IMR-90 (cell line): Measurements from ENCODE around the gene TGM6. TPM values are rescaled to one million over a fixed set of nuclear protein-coding genes. Genes with fewer than 3 reads are reported as not detected.
"Not testable (repeated sequence)": the region's sequence is repeated elsewhere in the genome, so short reads cannot be mapped to it uniquely, and the experiment has no call there.

Experiments
- ATAC-seq: fragments of 200-7000 bp; cut with Tn5 transposase; 2 replicates; pipeline ENCODE4 v1.9.1; 2020; ENCODE audit warnings: low read depth, mild to moderate bottlenecking, moderate library complexity
- BruUV-seq: library from RNA; stranded (reverse); fragments of 400-500 nt; replicated peaks from 2 replicates; lab custom pipeline; 2021; lab: Mats Ljungman, UMichigan
- CTCF ChIA-PET: fragments of 300-600 bp; formaldehyde crosslinking; extraction: SDS; loops from one replicate; lab custom pipeline; 2021; ENCODE audit warnings: antibody characterized with exemption; lab: Yijun Ruan, JAX
- POLR2A ChIA-PET: fragments of 300-600 bp; sonication (Branson Sonifier 250); formaldehyde crosslinking; loops from one replicate; lab custom pipeline; 2022; ENCODE audit warnings: antibody characterized with exemption; ENCODE audit not compliant: unreplicated experiment; lab: Charles Lee
- DNase-seq: peaks from one replicate; pipeline ENCODE4 v3.0.0; 2013
- H2AFZ ChIP-seq: replicated peaks from 2 replicates; pipeline ENCODE3; 2013; ENCODE audit warnings: low read length, mild to moderate bottlenecking; ENCODE audit not compliant: poor library complexity
- H2AK5ac ChIP-seq: 2 replicates; pipeline ENCODE4 v1.6.1; 2013; ENCODE audit warnings: low read depth, low read length, inconsistent platforms
- H2AK9ac ChIP-seq: replicated peaks from 2 replicates; pipeline ENCODE3; 2013; ENCODE audit warnings: mild to moderate bottlenecking, low read depth, low read length, moderate library complexity; ENCODE audit not compliant: poor library complexity
- H2BK120ac ChIP-seq: 2 replicates; pipeline ENCODE4 v1.6.1; 2013; ENCODE audit warnings: low read depth, low read length, inconsistent platforms
- H2BK15ac ChIP-seq: 3 replicates; pipeline ENCODE4 v1.6.1; 2013; ENCODE audit warnings: low read depth, low read length, inconsistent platforms
- H2BK20ac ChIP-seq: 2 replicates; pipeline ENCODE4 v1.6.1; 2013; ENCODE audit warnings: low read depth, mild to moderate bottlenecking, inconsistent platforms, low read length, moderate library complexity
- H2BK5ac ChIP-seq: 2 replicates; pipeline ENCODE4 v1.6.1; 2013; ENCODE audit warnings: mild to moderate bottlenecking, low read depth, low read length, inconsistent platforms; ENCODE audit not compliant: poor library complexity, severe bottlenecking
- H3K14ac ChIP-seq: replicated peaks from 2 replicates; pipeline ENCODE4 v1.6.1; 2013; ENCODE audit warnings: low read depth, low read length, inconsistent platforms
- H3K18ac ChIP-seq: 2 replicates; pipeline ENCODE4 v1.6.1; 2013; ENCODE audit warnings: low read depth, low read length, control low read depth
- H3K23ac ChIP-seq: 2 replicates; pipeline ENCODE4 v1.6.1; 2013; ENCODE audit warnings: low read depth, low read length, inconsistent platforms
- H3K27ac ChIP-seq: 2 replicates; pipeline ENCODE4 v1.5.1; 2013; ENCODE audit warnings: mild to moderate bottlenecking, control low read depth, low read length; ENCODE audit not compliant: insufficient read depth
- H3K27me3 ChIP-seq: 2 replicates; pipeline ENCODE4 v1.6.1; 2013; ENCODE audit warnings: low read length; ENCODE audit not compliant: control insufficient read depth, insufficient read depth
- H3K36me3 ChIP-seq: 2 replicates; pipeline ENCODE4 v1.6.1; 2013; ENCODE audit warnings: low read length, mixed read lengths; ENCODE audit not compliant: control insufficient read depth, insufficient read depth
- H3K4ac ChIP-seq: 2 replicates; pipeline ENCODE4 v1.6.1; 2013; ENCODE audit warnings: low read depth, low read length, inconsistent platforms
- H3K4me1 ChIP-seq: 2 replicates; pipeline ENCODE4 v1.6.1; 2013; ENCODE audit warnings: low read length, mixed read lengths; ENCODE audit not compliant: control insufficient read depth, insufficient read depth
- H3K4me2 ChIP-seq: 2 replicates; pipeline ENCODE4 v1.6.1; 2013; ENCODE audit warnings: low read depth, mild to moderate bottlenecking, control low read depth, low read length, moderate library complexity
- H3K4me3 ChIP-seq: 2 replicates; pipeline ENCODE4 v1.5.1; 2013; ENCODE audit warnings: low read depth, mild to moderate bottlenecking, control low read depth, low read length, moderate library complexity; ENCODE audit not compliant: insufficient read depth
- H3K56ac ChIP-seq: 2 replicates; pipeline ENCODE4 v1.6.1; 2013; ENCODE audit warnings: low read length, inconsistent platforms; ENCODE audit not compliant: insufficient read depth; ENCODE audit errors: extremely low read depth
- H3K79me1 ChIP-seq, 2 experiments: 2 replicates each; pipeline ENCODE4 v1.6.1; 2013; ENCODE audit warnings: low read length in 2 of 2, inconsistent platforms in 1 of 2, low read depth in 1 of 2
- H3K9ac ChIP-seq: 2 replicates; pipeline ENCODE4 v1.6.1; 2013; ENCODE audit warnings: low read depth, low read length, control low read depth
- H3K9me1 ChIP-seq: 2 replicates; pipeline ENCODE4 v1.6.1; 2013; ENCODE audit warnings: low read length, inconsistent platforms; ENCODE audit not compliant: insufficient read depth
- H3K9me3 ChIP-seq: 2 replicates; pipeline ENCODE4 v1.6.1; 2013; ENCODE audit warnings: low read length; ENCODE audit not compliant: control insufficient read depth, insufficient read depth
- H4K20me1 ChIP-seq: 2 replicates; pipeline ENCODE4 v1.6.1; 2013; ENCODE audit warnings: low read length, inconsistent platforms; ENCODE audit not compliant: insufficient read depth
- H4K5ac ChIP-seq: 2 replicates; pipeline ENCODE4 v1.6.1; 2013; ENCODE audit warnings: mild to moderate bottlenecking, low read depth, low read length, control low read depth
- H4K8ac ChIP-seq, 2 experiments: 2 replicates each; pipeline ENCODE4 v1.6.1; 2013; ENCODE audit warnings: low read depth in 2 of 2, low read length in 2 of 2, control low read depth in 1 of 2, inconsistent platforms in 1 of 2
- H4K91ac ChIP-seq: 2 replicates; pipeline ENCODE4 v1.6.1; 2013; ENCODE audit warnings: low read depth, low read length, inconsistent platforms; ENCODE audit not compliant: insufficient read depth
- CEBPB ChIP-seq: IDR thresholded peaks from 2 replicates; pipeline ENCODE4 v1.6.1; 2012; ENCODE audit warnings: low read depth, low read length, improper control_type of control experiment
- MAFK ChIP-seq: IDR thresholded peaks from 2 replicates; pipeline ENCODE4 v1.6.1; 2012; ENCODE audit warnings: low read depth, low read length, improper control_type of control experiment
- MXI1 ChIP-seq: IDR thresholded peaks from 2 replicates; pipeline ENCODE4 v1.6.1; 2012; ENCODE audit warnings: low read depth, mild to moderate bottlenecking, low read length, moderate library complexity, borderline replicate concordance
- RAD21 ChIP-seq: IDR thresholded peaks from 2 replicates; pipeline ENCODE4 v1.6.1; 2012; ENCODE audit warnings: low read length, improper control_type of control experiment
- WGBS, 2 experiments: methylation state at CpG; one replicate each; pipeline versions ENCODE4 v1.1.5 to v1.1.7; 2013; ENCODE audit warnings: missing lambda C conversion rate in 2 of 2; ENCODE audit not compliant: insufficient read length in 1 of 2; ENCODE audit errors: extremely low coverage in 2 of 2; 5-methylcytosine and 5-hydroxymethylcytosine counted together
- dilution Hi-C: fragments of 300-500 bp; cut with HindIII; formaldehyde crosslinking; loops from one replicate; pipeline ENCODE4 v1.14.3; 2018; ENCODE audit warnings: low sequenced_read_pairs; ENCODE audit not compliant: unreplicated experiment
- in situ Hi-C: fragments of 300-500 bp; cut with MboI; formaldehyde crosslinking; loops from 3 replicates; pipeline ENCODE4 v1.14.3; 2019; ENCODE audit warnings: low sequenced_read_pairs, inconsistent platforms, mixed read lengths
- intact Hi-C: fragments of 100-400 bp; cut with micrococcal nuclease; formaldehyde crosslinking; loops from 2 replicates; pipeline ENCODE4 v1.10.0; 2022
- polyA plus RNA-seq, 3 experiments: library from polyadenylated mRNA; depleted of rRNA; stranded (reverse); fragments of >200 nt; gene quantifications; 2 replicates each; pipeline ENCODE4 v1.2.3, GENCODE V29; 2012; ENCODE audit warnings: low replicate concordance in 1 of 3
- total RNA-seq: library from RNA; depleted of rRNA; stranded (reverse); fragments of >200 nt; gene quantifications from 2 replicates; pipeline ENCODE4 v1.2.3, GENCODE V29; 2012
- TF ChIP-seq, protein P1 (sequence below): conservative IDR thresholded peaks from 2 replicates; pipeline ENCODE4 v1.5.1; 2012; ENCODE audit warnings: mild to moderate bottlenecking, low read depth, low read length, improper control_type of control experiment
- TF ChIP-seq, protein P2 (sequence below): fragments of 150-350 bp; IDR thresholded peaks from 2 replicates; pipeline ENCODE4 v1.6.1; 2016; ENCODE audit warnings: low read depth, mild to moderate bottlenecking, low read length, moderate library complexity, borderline replicate concordance

TGM6 gene
- total and polyA plus RNA-seq, 2 of the 4 experiments (the other 2 are of a cell fraction) = not detected

DNA sequence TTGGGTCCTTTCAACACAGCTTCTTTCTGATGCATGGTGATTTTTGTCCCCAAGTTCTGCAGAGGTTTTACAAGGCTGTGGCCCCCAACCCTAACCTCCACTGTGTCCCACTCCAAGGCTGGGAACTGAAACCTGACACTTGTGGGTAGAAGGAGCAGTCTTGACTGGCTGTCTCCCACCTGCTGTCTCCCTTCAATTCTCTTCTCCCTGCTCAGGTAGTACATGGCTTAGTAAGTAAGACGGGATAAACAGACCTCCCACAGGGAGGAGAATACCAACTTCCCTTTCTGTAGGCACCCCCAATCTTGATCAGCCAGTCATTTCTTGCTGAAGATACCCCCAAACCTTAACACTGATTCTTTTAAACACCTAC lies 25.0 kb downstream of the TGM6 start:
- no peak overlapping the region for H3K9ac ChIP-seq
- no peaks in the 10 kb centered on the region for H3K9me3 ChIP-seq
- no peak for ATAC-seq
- no peaks in the 10 kb centered on the region for H3K9me1 ChIP-seq
- POLR2A ChIA-PET = no interaction called here
- no peak overlapping the region for H2BK5ac ChIP-seq
- H2BK15ac ChIP-seq = no peak overlapping the region
- H4K91ac ChIP-seq = no peak overlapping the region
- no peak overlapping the region for H3K18ac ChIP-seq
- H4K8ac ChIP-seq = no peak overlapping the region
- no peak overlapping the region for H3K23ac ChIP-seq
- no peak overlapping the region for H2AK5ac ChIP-seq
- no peak overlapping the region for H3K4me2 ChIP-seq
- H3K4me3 ChIP-seq = no peak overlapping the region
- no peak overlapping the region for H2AFZ ChIP-seq
- no peak overlapping the region for H2AK9ac ChIP-seq
- no peak overlapping the region for H3K4ac ChIP-seq
- H3K36me3 ChIP-seq = no peaks in the 10 kb centered on the region
- no peak overlapping the region for H4K5ac ChIP-seq
- no peak for DNase-seq
- H3K79me1 ChIP-seq = no peaks in the 10 kb centered on the region
- intact Hi-C loops (no loop called here), in situ Hi-C loops (no loop called here), dilution Hi-C loops (no loop called here)
- TF ChIP-seq MXI1 (no peak), CEBPB (no peak), MAFK (no peak), RAD21 (no peak)
- TF ChIP-seq, protein P1, sequence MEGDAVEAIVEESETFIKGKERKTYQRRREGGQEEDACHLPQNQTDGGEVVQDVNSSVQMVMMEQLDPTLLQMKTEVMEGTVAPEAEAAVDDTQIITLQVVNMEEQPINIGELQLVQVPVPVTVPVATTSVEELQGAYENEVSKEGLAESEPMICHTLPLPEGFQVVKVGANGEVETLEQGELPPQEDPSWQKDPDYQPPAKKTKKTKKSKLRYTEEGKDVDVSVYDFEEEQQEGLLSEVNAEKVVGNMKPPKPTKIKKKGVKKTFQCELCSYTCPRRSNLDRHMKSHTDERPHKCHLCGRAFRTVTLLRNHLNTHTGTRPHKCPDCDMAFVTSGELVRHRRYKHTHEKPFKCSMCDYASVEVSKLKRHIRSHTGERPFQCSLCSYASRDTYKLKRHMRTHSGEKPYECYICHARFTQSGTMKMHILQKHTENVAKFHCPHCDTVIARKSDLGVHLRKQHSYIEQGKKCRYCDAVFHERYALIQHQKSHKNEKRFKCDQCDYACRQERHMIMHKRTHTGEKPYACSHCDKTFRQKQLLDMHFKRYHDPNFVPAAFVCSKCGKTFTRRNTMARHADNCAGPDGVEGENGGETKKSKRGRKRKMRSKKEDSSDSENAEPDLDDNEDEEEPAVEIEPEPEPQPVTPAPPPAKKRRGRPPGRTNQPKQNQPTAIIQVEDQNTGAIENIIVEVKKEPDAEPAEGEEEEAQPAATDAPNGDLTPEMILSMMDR = no peak
- TF ChIP-seq, protein P2, sequence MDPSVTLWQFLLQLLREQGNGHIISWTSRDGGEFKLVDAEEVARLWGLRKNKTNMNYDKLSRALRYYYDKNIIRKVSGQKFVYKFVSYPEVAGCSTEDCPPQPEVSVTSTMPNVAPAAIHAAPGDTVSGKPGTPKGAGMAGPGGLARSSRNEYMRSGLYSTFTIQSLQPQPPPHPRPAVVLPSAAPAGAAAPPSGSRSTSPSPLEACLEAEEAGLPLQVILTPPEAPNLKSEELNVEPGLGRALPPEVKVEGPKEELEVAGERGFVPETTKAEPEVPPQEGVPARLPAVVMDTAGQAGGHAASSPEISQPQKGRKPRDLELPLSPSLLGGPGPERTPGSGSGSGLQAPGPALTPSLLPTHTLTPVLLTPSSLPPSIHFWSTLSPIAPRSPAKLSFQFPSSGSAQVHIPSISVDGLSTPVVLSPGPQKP = no peak
- H3K27me3 ChIP-seq = no peaks in the 10 kb centered on the region; the same call in 1 of the 2 replicates
- H3K4me1 ChIP-seq = no peaks in the 10 kb centered on the region
- no peak overlapping the region for H2BK120ac ChIP-seq
- H3K14ac ChIP-seq = no peak overlapping the region
- CTCF ChIA-PET = no interaction called here
- WGBS, 2 experiments = 40% methylated on average over 1 of the region's 1 CpG; no CpG with 5 or more reads in 1 of the 2 experiments
- no peak overlapping the region for H3K27ac ChIP-seq
- no TSS peak for BruUV-seq
- H3K56ac ChIP-seq = no peak overlapping the region
- H4K20me1 ChIP-seq = no peaks in the 10 kb centered on the region
- no peak overlapping the region for H2BK20ac ChIP-seq

DNA sequence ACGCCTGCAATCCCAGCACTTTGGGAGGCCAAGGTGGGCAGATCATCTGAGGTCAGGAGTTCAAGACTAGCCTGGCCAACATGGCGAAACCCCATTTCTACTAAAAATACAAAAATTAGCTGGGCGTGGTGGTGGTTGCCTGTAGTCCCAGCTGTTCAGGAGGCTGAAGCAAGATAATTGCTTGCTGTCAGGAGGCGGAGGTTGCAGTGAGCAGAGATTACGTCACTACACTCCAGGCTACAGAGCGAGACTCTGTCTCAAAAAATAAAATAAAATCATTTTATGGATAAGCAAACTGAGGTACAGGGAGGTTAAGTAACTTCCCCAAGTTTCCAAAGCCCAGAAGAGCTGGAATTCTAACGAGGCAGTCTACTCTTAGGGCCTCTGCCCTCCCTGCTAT lies 26.7 kb downstream of the TGM6 start:
- H3K14ac ChIP-seq, H3K23ac ChIP-seq, H3K36me3 ChIP-seq, POLR2A ChIA-PET, H4K5ac ChIP-seq, H3K27me3 ChIP-seq, DNase-seq, H2BK5ac ChIP-seq, intact Hi-C loops, H3K9ac ChIP-seq, H3K9me1 ChIP-seq, BruUV-seq, H2BK20ac ChIP-seq, H4K8ac ChIP-seq, H3K4me1 ChIP-seq, H3K9me3 ChIP-seq, H3K4me3 ChIP-seq, H2AK5ac ChIP-seq, H2AK9ac ChIP-seq, H4K91ac ChIP-seq, H3K56ac ChIP-seq, H3K27ac ChIP-seq, H3K4ac ChIP-seq, in situ Hi-C loops, ATAC-seq, CTCF ChIA-PET, H3K18ac ChIP-seq, H4K20me1 ChIP-seq, H3K4me2 ChIP-seq, dilution Hi-C loops, H2BK120ac ChIP-seq, H2BK15ac ChIP-seq, H3K79me1 ChIP-seq, H2AFZ ChIP-seq: not testable (repeated sequence)
- no CpG with 5 or more reads among the region's 7 CpGs for WGBS, 2 experiments
